Right lobe of liver (tissue), 4 donors: ENCODE measurements around the gene TAB3.

Experiments
- CTCF ChIP-seq, 4 donors: fragments of 200-600 bp in 3 of 4; fragments of 450-650 bp in 1 of 4; IDR thresholded peaks; one replicate each; pipeline versions ENCODE4 v1.5.1 to v1.8.0; 2016 to 2022; ENCODE audit warnings: antibody characterized with exemption in 4 of 4, mild to moderate bottlenecking in 2 of 4
- POLR2A ChIP-seq: fragments of 450-650 bp; IDR thresholded peaks from one replicate; pipeline ENCODE4 v1.6.1; 2017; ENCODE audit warnings: antibody characterized with exemption, mild to moderate bottlenecking
- donor health status: DM: no; HTN: no; CAD: no.
- donor health status: DM: no; HTN: no; CAD: no.
- donor health status: DM: no; HTN: yes; CAD: no.

GRCh38 chrX:30881797-30882196 is 7.3 kb downstream of the TAB3 start:
- no peak for TF ChIP-seq CTCF (IDR thresholded peaks at IDR 0.05)
- no peak for TF ChIP-seq POLR2A
